Upper lobe of right lung (tissue), 1 donor: ENCODE data around the gene LAMP1. TPM values are rescaled to one million over a fixed set of nuclear protein-coding genes. Genes with fewer than 3 reads are reported as not detected.

Experiments
- ATAC-seq: fragments of 200-7000 bp; cut with Tn5 transposase; one replicate; pipeline ENCODE4 v1.9.1; 2020; ENCODE audit warnings: mild to moderate bottlenecking, moderate library complexity
- DNase-seq: peaks from one replicate; pipeline ENCODE4 v3.0.0-alpha.2; 2020
- H3K27ac ChIP-seq: fragments of 200-600 bp; one replicate; pipeline ENCODE4 v1.8.0; 2022
- H3K27me3 ChIP-seq: fragments of 200-600 bp; one replicate; pipeline ENCODE4 v1.8.0; 2022; ENCODE audit warnings: mild to moderate bottlenecking
- H3K36me3 ChIP-seq: fragments of 200-600 bp; one replicate; pipeline ENCODE4 v1.8.0; 2022
- H3K4me1 ChIP-seq: fragments of 200-600 bp; one replicate; pipeline ENCODE4 v1.8.0; 2022
- H3K4me3 ChIP-seq: fragments of 200-600 bp; one replicate; pipeline ENCODE4 v1.8.0; 2022; ENCODE audit warnings: mild to moderate bottlenecking
- H3K9me3 ChIP-seq: fragments of 200-600 bp; one replicate; pipeline ENCODE4 v1.8.0; 2022
- CTCF ChIP-seq: fragments of 200-600 bp; IDR thresholded peaks from one replicate; pipeline ENCODE4 v1.8.0; 2022; ENCODE audit warnings: antibody characterized with exemption
- intact Hi-C: fragments of 100-400 bp; cut with DNase I; formaldehyde crosslinking; loops from one replicate; pipeline ENCODE4 v1.11.0; 2022
- total RNA-seq: library from RNA; stranded (reverse); fragmentation: NEBNext Ultra II Directional; extraction: Animal tissue kit (Norgen Biotek cat#: 25700); gene quantifications from one replicate; pipeline ENCODE4 v1.2.1, GENCODE V29; 2021
- donor health status: DM: no; HTN: yes; CAD: no; lungs with severe emphysema.

The LAMP1 gene
- total RNA-seq, 1 donor from 2014 or later: 332 TPM

- Histone ChIP-seq H3K4me1 (peaks cover 6% of the 10 kb centered on the region), H3K4me3 (no peak overlapping the region), H3K36me3 (no peaks in the 10 kb centered on the region), H3K27me3 (no peaks in the 10 kb centered on the region), H3K9me3 (no peaks in the 10 kb centered on the region), H3K27ac (no peak overlapping the region)
- peak; percentile 31 for DNase-seq
- ATAC-seq: no peak
- TF ChIP-seq CTCF: no peak
- intact Hi-C loops: no loop called here
Measured at GRCh38 chr13:113355621-113356020, 58.6 kb downstream of the LAMP1 start.

- H3K4me3 ChIP-seq: no peak overlapping the region
- H3K9me3 ChIP-seq: no peaks in the 10 kb centered on the region
- no peaks in the 10 kb centered on the region for H3K36me3 ChIP-seq
- intact Hi-C loops: no loop called here
- H3K27me3 ChIP-seq: no peaks in the 10 kb centered on the region
- DNase-seq: no peak
- no peak for TF ChIP-seq CTCF
- H3K4me1 ChIP-seq: no peaks in the 10 kb centered on the region
- ATAC-seq: no peak
- no peak overlapping the region for H3K27ac ChIP-seq
Measured at GRCh38 chr13:113356596-113356995, 59.6 kb downstream of the LAMP1 start.

- ATAC-seq: no peak
- Histone ChIP-seq H3K4me3 (no peak overlapping the region), H3K27ac (no peak overlapping the region), H3K4me1 (no peaks in the 10 kb centered on the region), H3K9me3 (no peaks in the 10 kb centered on the region), H3K27me3 (no peaks in the 10 kb centered on the region), H3K36me3 (no peaks in the 10 kb centered on the region)
- intact Hi-C loops: no loop called here
- no peak for TF ChIP-seq CTCF
- DNase-seq: no peak
Measured at GRCh38 chr13:113357529-113357928, 60.5 kb downstream of the LAMP1 start.

- peaks cover 11% of the 10 kb centered on the region for H3K27me3 ChIP-seq
Measured at GRCh38 chr13:113358653-113359190, 61.7 kb downstream of the LAMP1 start.

GRCh38 chr13:113359571-113359970 is 62.5 kb downstream of the LAMP1 start:
- no peak for TF ChIP-seq CTCF
- H3K4me1 ChIP-seq: peaks cover 11% of the 10 kb centered on the region
- peak; percentile 37 for DNase-seq

More at GRCh38 chr13:113358653-113359190, 61.7 kb downstream of the LAMP1 start:
- Histone ChIP-seq H3K4me1 (peaks cover 10% of the 10 kb centered on the region), H3K36me3 (no peaks in the 10 kb centered on the region), H3K4me3 (no peak overlapping the region), H3K27ac (no peak overlapping the region), H3K9me3 (no peaks in the 10 kb centered on the region)
- intact Hi-C loops: no loop called here
- no peak for ATAC-seq
- no peak for TF ChIP-seq CTCF
- DNase-seq: no peak

GRCh38 chr13:113360446-113360845 is 63.4 kb downstream of the LAMP1 start:
- Histone ChIP-seq H3K9me3 (no peaks in the 10 kb centered on the region), H3K27me3 (peaks cover 11% of the 10 kb centered on the region), H3K4me3 (no peak overlapping the region), H3K27ac (no peak overlapping the region), H3K4me1 (peaks cover 15% of the 10 kb centered on the region), H3K36me3 (no peaks in the 10 kb centered on the region)
- DNase-seq (peak; percentile 43), ATAC-seq (no peak)
- intact Hi-C loops: no loop called here
- no peak for TF ChIP-seq CTCF

More at GRCh38 chr13:113359571-113359970, 62.5 kb downstream of the LAMP1 start:
- no peak for ATAC-seq
- no peak overlapping the region for H3K4me3 ChIP-seq
- H3K9me3 ChIP-seq: no peaks in the 10 kb centered on the region
- intact Hi-C loops: no loop called here
- H3K27ac ChIP-seq: no peak overlapping the region
- H3K36me3 ChIP-seq: no peaks in the 10 kb centered on the region
- H3K27me3 ChIP-seq: peaks cover 11% of the 10 kb centered on the region
